Upper lobe of left lung (tissue), 4 donors: ENCODE measurements around the gene ULBP3.

Source experiments
- EP300 ChIP-seq, 4 donors: sonication (generic); formaldehyde crosslinking; IDR thresholded peaks; one replicate each; pipeline ENCODE4 v1.5.1; 2017; ENCODE audit warnings: antibody characterized with exemption in 4 of 4, control low read depth in 2 of 4
- POLR2A ChIP-seq, 4 donors: fragments of 450-650 bp; IDR thresholded peaks; one replicate each; pipeline ENCODE4 v1.5.1; 2016 to 2017; ENCODE audit warnings: antibody characterized with exemption in 4 of 4, mild to moderate bottlenecking in 2 of 4
- POLR2AphosphoS5 ChIP-seq, 2 donors: sonication (generic); formaldehyde crosslinking; IDR thresholded peaks; one replicate each; pipeline ENCODE4 v1.5.1; 2017; ENCODE audit warnings: antibody characterized with exemption in 2 of 2
- TF ChIP-seq, protein P1 (sequence below), 6 experiments: fragments of 450-650 bp in 4 of 6; fragments of 200-600 bp in 2 of 6; sonication (generic) in 2 of 6; IDR thresholded peaks; one replicate each; pipeline ENCODE4 v1.5.1; 2016 to 2019; ENCODE audit warnings: antibody characterized with exemption in 6 of 6

GRCh38 chr6:150079604-150080003 lies 10.7 kb upstream of the ULBP3 start:
- TF ChIP-seq, protein P1, sequence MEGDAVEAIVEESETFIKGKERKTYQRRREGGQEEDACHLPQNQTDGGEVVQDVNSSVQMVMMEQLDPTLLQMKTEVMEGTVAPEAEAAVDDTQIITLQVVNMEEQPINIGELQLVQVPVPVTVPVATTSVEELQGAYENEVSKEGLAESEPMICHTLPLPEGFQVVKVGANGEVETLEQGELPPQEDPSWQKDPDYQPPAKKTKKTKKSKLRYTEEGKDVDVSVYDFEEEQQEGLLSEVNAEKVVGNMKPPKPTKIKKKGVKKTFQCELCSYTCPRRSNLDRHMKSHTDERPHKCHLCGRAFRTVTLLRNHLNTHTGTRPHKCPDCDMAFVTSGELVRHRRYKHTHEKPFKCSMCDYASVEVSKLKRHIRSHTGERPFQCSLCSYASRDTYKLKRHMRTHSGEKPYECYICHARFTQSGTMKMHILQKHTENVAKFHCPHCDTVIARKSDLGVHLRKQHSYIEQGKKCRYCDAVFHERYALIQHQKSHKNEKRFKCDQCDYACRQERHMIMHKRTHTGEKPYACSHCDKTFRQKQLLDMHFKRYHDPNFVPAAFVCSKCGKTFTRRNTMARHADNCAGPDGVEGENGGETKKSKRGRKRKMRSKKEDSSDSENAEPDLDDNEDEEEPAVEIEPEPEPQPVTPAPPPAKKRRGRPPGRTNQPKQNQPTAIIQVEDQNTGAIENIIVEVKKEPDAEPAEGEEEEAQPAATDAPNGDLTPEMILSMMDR (IDR thresholded peaks at IDR 0.05) = no peak
- no peak for TF ChIP-seq EP300 (IDR thresholded peaks at IDR 0.05)
- TF ChIP-seq POLR2A (IDR thresholded peaks at IDR 0.05) = no peak
- no peak for TF ChIP-seq POLR2AphosphoS5 (IDR thresholded peaks at IDR 0.05)
